Measurements from ENCODE around the gene USP27X.

The USP27X gene

GRCh38 chrX:49880668-49881067, 1.4 kb downstream of the USP27X start:
- in situ Hi-C loops (cut with HindIII; ENCODE audit: low sequenced_read_pairs): no loop called here

GRCh38 chrX:49884290-49884862, 5.1 kb downstream of the USP27X start:
- in situ Hi-C loops (cut with HindIII; ENCODE audit: low sequenced_read_pairs): no loop called here

GRCh38 chrX:49892542-49892941, 13.3 kb downstream of the USP27X start:
- in situ Hi-C loops (cut with HindIII; ENCODE audit: low sequenced_read_pairs): no loop called here

DNA sequence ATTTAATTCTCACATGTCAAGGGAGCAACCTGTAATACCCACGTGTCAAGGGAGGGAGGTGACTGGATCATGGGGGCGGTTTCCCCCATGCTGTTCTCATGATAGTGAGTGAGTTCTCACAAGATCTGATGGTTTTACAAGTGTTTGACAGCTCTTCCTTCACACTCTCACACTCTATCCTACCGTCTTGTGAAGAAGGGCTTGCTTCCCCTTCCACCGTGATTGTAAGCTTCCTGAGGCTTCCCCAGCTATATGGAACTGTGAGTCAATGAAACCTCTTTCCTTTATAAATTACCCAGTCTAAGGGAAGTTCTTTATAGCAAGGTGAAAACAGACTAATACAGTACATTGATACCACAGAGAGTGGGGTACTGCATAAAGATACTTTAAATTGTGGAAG, 17.7 kb downstream of the USP27X start:
- in situ Hi-C loops (cut with HindIII; ENCODE audit: low sequenced_read_pairs): no loop called here

DNA sequence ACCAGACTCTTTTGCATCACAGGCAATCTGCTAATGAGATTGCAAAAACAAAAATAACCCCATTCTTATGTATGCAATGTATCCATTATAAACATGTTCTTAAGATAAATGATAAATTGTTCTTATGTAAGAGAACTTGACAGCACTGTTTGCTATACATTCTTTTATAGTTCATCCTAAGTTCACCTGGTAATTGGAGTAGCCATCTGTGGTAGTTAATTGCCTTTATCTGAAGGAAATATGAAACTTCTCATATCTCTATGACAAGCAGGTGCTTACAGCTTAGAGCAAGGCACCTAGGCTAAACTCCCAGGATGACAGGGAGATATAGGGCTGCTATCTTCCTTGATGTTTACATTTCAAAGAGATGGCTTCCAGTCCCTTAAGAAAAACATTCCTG, 21.8 kb downstream of the USP27X start:
- in situ Hi-C loops (cut with HindIII; ENCODE audit: low sequenced_read_pairs): no loop called here

- in situ Hi-C loops (cut with HindIII; ENCODE audit: low sequenced_read_pairs): no loop called here
Measured at GRCh38 chrX:49910344-49910743, 31.1 kb downstream of the USP27X start.

- in situ Hi-C loops (cut with HindIII; ENCODE audit: low sequenced_read_pairs): no loop called here
Measured at GRCh38 chrX:49912086-49912485, 32.8 kb downstream of the USP27X start.

GRCh38 chrX:49912861-49913260, 33.6 kb downstream of the USP27X start:
- in situ Hi-C loops (cut with HindIII; ENCODE audit: low sequenced_read_pairs): no loop called here

- in situ Hi-C loops (cut with HindIII; ENCODE audit: low sequenced_read_pairs): no loop called here
Measured at GRCh38 chrX:49915361-49916222, 36.3 kb downstream of the USP27X start.

GRCh38 chrX:49919617-49920016, 40.3 kb downstream of the USP27X start:
- in situ Hi-C loops (cut with HindIII; ENCODE audit: low sequenced_read_pairs): no loop called here

GRCh38 chrX:49921109-49921508, 41.8 kb downstream of the USP27X start:
- in situ Hi-C loops (cut with HindIII; ENCODE audit: low sequenced_read_pairs): no loop called here

DNA sequence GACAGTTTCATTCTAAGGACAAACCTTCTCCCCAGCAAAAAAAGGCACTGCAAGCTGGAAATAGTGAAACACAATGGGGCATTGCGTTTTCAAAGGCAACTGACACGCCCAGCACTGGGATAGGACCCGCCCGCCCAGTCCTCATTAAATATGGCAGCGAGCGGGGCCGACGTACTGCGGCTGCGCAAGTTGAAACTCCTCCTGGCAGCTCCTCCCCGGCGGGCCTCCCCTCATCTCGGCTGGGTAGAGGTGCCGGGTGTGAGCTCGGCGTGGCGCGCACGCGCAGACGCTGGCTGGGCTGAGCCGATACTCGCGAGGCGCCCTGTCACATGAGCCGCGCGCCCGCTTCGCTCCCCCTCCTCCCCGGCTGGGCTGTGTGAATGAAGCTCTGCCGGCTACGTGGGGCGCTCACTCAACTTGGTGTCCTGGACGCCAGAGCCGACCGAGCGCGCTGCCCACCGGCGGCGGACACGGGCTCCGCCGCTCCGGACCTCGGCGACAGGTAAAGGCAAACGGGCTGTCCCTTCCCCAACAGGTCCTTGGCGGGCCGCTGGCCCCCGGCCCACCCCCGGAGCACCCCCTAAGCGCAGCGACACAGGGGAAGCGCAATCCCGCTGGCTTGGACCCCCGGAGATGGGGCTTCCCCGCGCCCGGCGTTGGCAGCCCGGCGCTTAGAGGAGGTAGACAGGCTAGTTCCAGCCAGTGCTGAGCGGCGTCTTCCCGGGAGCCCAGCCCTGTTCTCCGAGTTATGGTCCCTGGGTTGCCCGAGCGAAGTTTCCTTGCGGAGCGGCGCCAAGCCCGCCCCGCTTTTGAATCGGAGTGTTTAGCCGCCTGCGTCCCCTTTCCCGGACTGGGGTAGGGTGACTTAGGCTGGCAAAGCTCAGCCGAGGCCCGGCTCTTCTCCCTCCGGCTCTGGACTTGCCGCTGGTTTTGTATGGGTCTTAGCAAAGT, 43.3 kb downstream of the USP27X start, which contains the start of gene CLCN5:
TSS of gene CLCN5 (plus strand) at position 306 of the 951 bp plus-strand sequence. CDS start 2,703 bp downstream, outside the sequence.
- in situ Hi-C loops (cut with HindIII; ENCODE audit: low sequenced_read_pairs): no loop called here

DNA sequence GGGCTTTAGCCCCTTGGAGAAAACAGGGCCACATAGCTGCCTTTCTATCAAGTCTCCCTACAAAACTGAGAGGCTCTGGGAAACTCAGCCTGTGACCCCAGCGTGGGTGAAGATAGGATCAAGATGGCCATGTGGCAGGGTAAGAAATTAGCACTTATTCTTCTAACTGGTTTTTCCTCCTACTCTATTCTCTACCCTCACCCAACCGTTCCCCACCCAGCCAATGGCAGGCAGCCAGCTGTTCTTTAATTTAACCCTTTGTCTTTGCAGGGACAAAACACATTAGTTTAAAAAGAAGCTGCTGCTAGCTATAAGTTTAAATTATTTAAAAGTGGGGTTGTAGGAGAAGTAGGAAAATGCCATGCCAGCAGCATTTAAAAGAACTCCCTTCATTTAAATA, 45.9 kb downstream of the USP27X start:
- in situ Hi-C loops (cut with HindIII; ENCODE audit: low sequenced_read_pairs): loop anchor here (5.0 kb wide), 1 partner anchor 53 kb away; no protein-coding TSS in a partner anchor

GRCh38 chrX:49930039-49930438, 50.8 kb downstream of the USP27X start:
- in situ Hi-C loops (cut with HindIII; ENCODE audit: low sequenced_read_pairs): no loop called here
